ENCODE results near the gene CCDC158.
A peak's percentile ranks its signal among the peaks of the same experiment; 100 is the strongest.
"Not testable (repeated sequence)": the region's sequence is repeated elsewhere in the genome, so short reads cannot be mapped to it uniquely, and the experiment has no call there.

CCDC158 gene

DNA sequence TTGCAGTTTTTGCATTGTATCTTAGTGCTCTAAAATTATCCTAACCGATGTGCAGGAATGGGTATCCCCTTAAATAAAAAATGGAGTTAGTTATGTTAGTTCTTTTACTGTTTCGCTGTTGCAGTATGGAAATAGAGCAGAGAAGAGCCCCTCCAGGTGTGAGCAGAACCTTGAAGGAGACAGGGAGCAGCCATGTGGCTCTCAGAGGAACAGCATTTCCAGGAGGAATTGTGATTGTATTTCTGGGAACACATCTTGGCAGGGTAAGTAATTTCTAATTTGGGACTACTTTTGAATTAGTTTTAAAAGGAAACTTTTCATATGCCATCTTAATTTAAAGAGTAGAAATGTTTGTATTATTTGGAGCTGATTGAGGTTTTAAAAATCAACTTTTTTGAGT lies 5.3 kb upstream of the CCDC158 start:
- no peak for DNase-seq

DNA sequence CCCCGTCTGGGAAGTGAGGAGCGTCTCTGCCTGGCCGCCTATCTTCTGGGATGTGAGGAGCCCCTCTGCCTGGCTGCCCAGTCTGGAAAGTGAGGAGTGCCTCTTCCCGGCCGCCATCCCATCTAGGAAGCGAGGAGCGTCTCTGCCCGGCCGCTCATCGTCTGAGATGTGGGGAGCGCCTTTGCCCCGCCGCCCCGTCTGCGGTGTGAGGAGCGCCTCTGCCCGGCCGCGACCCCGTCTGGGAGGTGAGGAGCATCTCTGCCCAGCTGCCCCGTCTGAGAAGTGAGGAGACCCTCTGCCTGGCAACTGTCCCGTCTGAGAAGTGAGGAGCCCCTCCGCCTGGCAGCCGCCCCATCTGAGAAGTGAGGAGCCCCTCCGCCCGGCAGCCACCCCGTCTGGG lies 2.2 kb upstream of the CCDC158 start:
- DNase-seq: not testable (repeated sequence)

DNA sequence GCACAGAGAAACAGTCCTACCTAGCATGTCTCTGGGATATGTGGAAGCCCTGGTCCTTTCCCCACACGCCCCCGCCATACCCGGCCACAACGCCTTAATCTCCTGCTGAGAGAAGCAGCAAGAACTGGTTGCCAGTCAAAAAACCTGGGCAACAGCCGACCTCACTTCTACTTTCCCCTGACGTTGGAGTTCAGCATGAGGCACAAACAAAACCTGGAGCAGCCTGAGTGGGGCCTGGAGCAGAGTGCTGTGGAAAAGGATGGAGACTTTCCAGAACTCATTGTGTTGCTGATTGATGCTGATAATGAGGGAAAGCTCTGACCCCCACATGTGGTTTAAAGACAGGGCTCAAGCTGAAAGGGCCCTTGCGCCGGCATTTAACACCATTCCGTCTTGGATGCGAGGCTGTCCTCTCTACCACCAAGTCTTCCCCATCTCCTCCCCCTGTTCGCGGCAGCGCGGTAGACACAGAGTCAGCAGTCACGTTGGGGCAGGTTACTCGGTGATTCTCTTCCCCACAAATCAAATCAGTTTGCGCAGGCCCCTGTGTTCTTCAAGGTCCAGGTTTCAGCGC lies 666 bp downstream of the CCDC158 start:
- DNase-seq: no peak

DNA sequence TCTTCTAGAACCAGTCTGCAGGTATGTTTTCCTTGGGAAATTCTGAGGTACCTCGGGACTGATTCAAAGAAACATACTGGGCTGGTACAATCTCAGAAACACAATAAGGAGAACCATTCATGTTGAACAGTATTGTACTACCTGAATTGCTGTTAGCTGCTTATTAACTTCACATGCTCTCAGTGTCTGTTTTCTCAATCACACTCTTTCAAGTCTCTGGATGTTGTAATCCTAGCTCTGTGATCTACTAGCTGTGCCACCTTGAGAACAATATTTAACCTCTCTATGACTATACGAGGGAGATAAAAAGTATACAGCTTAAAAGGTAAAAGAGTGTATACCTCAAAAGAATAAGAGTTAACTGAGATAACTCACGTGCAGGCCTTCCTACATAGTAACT lies 10.3 kb downstream of the CCDC158 start:
- no peak for DNase-seq

DNA sequence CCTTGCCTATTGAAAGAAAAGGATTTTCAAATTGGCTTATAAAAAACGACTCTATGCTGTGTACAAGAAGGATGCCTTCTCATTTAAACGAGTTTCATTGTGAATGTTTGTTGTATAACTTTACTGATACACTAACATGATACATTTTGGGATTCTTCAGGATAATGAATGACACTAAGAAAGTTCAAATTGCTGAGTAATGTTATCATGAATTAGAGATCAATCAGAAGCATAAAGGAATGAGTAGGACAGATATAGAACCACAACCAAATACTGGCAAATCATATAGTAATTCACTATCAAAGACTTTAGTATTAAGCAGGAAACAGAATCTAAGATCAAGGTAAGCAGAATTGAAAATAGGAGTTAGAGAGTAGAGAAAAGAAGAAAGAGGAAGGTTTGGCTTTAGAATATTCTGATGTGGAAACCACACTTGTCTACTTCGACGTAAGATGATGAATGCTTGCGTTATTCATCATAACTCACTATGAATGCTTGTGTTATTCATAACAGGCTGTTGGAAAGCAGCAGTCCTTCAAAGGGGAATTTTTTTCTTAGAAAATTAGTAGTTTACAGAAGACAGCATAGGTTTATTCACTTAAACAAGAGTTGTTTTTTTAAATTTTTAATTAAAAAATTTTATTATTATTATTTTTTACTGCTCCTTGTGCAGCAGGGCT lies 13.4 kb downstream of the CCDC158 start:
- DNase-seq: no peak

DNA sequence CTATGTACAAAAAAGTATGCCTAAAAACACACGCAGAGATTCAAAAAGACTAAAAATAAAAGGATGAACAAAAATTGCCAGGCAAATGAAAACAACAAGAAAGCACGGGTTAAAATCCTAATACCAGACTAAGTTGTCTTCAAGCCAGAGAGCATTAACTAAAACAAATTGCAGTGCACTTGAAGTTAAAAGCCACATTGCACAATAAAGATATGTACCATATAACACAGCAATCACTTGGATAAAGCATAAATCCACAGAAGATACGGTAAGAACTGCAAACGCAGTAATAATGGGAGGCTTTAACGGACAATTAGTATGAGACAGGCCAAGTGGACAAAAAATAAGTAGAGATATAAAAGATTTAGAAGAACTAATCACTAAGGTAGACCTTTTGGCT lies 14.9 kb downstream of the CCDC158 start:
- no peak for DNase-seq

DNA sequence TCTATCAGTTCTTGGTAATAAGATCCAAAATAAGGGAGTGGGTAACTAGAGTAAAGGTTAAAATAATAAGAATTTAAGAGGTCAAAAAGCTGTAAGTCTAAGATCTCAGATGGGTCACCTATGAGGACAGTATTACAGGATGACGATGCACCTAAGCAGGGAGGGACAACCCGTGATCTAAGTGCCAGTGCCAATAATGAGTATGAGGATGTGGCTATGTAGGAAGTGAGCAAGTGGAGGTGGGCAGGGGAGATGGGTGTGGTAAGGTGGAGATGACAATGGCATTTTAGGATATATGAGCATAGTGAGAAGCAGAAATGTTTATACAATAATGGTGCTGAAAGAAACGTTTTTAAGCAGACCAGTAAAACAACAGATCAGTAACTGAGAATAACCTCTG lies 19.3 kb downstream of the CCDC158 start:
- no peak for DNase-seq

DNA sequence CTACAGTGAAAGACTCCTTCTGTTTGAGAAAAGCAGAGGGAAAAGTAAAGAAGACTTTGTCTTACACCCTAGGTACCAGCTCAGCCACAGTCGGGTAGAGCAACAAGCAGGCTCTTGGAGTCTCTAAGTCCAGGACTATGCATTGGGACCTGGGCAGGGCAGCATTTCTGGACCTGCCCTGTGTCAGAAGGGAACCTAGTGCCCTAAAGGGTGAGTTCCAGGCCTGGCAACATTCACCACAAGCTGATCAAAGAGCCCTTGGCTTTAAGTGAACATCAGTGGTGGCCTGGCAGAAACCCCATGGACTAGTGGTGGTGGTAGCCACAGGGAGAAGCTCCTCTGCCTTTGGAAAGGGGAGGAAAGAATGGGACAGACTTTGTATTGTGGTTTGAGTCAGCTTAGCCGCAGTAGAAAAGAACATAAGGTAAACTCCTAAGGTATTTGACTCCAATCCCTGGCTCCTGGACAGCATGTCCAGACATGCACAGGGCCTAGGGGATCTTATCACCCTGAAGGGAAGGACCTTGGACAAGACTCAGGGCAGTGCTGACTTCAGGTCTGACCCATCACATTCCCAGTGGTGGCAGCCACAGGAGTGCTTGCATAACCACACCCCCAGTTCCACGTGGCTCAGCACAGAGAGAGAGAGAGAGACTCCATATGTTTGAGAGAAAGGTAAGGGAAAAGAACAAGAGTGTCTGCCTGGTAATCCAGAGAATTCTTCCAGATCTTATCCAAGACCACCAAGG lies 32.6 kb downstream of the CCDC158 start:
- DNase-seq: no peak

DNA sequence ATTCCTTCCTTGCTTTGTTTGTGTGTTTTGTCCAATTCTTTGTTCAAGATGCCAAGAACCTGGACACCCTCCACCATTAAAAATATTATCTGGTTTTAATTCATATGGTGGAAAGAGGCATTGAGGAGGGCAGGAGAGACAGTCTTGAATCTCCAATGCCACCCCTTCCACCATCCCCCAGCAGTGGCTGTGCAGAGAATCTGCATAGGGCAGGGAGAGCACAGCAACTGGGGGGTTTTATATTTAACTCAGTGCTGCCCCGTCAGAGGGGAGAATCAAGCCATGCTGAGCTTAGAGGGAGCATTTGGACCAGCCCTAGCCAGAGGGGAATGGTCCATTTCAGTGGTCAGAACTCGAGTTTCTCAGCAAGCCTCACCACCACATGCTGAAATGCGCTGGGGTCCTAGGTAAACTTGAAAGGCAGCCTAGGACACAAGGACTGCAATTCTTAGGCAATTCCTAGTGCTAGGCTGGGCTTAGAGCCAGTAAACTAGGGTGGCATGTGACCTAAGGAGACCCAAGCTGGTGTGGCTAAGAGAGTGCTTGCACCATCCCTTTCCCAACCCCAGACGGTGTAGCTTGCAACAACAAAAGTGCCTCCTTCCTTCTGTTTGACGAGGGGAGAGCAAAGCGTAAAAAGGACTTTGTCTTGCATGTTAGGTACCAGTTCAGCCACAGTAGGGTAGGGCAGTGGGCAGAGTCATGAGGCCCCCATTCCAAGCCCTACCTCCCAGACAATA lies 34.2 kb downstream of the CCDC158 start:
- no peak for DNase-seq

DNA sequence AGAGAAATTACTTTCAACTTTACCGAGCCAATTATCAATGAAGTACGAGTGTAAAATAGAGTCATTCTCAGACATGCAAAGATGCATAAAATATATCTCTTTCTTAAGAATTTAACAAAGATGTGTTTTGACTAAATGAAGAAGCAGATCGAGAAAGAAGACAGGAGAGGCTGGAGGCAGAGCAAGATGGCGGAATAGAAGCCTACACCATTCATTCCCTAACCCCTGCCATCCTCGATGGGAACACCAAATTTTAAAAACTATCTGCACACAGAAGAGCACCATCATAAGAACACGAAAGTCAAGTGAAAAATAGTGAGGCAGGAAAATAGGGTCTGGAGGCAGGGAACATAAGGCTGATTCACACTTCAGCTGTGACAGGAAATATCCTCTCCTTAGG lies 35.0 kb downstream of the CCDC158 start:
- no peak for DNase-seq

DNA sequence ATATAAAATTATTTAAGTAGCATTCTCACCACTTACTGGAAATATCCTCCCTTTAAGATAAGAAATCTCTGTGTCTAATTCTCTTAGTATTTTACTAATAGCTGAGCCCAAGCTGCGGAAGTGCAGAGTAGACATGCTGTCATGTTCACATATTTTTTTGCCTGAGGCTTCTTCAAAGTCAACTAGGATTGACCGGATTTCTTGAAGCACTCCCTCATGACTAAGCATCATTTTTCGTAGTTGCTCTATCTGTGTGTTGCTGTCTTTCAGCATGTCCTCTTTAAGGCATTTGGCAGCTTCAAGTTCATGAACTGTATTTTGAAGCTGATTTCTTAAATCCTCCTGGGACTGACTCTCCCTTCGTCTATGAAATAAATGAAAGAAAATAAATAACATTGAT lies 36.9 kb downstream of the CCDC158 start:
- no peak for DNase-seq

DNA sequence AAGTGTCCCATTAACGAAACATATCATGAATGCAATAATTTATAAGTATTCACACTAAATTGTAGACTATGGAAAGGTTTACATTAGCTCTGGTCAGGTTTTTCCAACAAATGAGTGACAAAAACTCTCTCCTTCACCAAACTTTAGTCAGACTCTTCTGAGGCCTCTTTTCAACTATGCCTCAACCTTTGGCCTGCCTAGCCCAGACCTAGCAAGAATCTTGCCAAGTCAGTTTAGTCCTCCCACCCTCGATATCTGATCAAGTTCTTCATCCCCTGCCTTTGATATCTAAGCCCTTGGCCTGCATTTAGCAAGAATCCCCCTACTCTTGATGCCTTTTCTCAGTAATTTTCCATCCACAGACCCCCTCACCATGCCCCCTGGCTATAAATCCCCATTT lies 37.9 kb downstream of the CCDC158 start:
- DNase-seq: no peak

DNA sequence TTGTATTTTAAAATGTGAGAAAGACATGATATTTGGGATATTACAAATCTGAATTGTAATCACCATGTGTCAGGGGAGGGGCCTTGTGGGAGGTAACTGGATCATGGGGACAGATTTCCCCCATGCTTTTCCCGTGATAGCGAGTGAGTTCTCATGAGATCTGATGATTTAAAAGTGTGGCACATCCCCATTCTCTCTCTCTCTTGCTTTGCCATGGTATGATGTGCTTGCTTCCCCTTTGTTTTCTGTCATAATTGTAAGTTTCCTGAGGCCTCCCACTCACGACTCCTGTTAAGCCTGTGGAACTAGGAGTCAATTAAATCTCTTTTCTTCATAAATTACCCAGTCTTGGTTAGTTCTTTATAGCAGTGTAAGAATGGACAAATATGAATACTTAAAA lies 39.0 kb downstream of the CCDC158 start:
- DNase-seq: no peak

DNA sequence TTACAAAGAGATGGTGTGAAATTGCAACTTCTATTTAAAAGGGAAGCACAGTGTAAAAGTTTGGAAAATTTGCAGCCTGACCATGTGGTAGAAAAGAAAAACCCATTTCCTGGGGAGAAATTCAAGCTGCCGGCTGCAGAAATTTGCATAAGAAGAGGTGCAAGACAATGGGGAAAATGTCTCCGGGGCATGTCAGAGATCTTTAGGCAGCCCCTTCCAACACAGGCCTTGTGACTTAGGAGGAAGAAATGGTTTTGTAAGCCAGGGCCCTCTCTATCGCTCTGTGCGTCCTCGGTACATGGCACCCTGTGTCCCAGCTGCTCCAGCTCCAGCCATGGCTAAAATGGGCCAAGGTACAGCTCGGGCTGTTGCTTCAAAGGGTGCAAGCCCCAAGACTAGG lies 40.4 kb downstream of the CCDC158 start:
- DNase-seq: no peak

DNA sequence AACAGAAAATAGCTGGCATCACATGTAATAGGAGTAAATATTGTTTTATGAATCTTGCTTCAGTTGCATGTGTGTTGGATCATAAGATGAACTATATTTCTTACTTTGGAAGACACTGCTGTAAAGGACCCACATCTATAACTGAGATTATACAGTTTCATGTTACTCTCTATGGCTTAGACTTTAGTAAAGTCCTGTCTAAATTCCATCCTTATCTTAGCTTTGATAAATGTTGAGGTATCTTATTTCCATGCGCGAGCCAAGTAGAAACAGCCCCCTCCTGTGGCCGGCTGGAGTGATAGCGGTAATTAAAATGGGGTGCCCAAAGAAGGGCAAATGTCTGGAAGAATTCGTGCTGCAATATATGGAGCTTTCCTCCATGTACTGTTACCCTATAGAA lies 43.0 kb downstream of the CCDC158 start:
- peak in 1 of 2 donors; percentile 40 for DNase-seq

DNA sequence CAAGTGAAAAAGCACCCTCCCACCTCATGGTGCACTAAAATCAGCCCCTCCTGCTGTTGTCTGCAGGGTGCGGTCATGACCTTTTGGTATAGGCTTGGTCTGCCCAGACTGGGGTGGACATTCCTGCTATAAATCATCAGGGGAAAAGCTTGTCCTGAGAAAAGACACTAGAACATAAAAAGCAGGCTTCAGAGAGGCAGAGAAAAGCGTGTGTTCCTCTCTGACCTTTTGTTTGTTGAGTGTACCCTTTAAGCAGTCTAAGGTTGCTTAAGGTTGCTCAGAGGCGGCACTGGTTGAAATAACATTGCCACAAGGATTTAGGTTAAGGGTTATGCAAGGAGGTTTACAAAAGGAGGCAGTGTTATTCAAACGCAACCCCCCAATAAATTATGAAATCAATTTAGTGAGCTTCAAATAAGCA lies 43.5 kb downstream of the CCDC158 start:
- DNase-seq: no peak

DNA sequence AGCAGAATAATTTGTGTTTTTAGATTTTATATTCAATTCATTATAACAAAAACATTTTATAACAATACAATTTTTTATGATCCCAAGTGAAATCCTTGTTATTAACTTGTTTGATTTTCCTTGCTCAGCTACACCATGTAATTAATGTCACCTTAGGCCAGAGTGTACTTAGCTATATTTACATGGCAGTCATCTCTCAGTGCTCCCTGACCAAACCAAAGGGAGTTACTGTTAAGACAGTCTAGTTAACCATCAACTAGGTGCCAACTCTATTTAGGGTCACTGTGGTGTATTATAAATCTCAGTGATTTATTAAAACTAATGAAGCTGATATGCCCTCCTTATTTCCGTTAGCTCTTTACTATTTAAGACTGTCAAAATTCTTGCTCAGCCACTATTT lies 44.4 kb downstream of the CCDC158 start:
- no peak for DNase-seq

DNA sequence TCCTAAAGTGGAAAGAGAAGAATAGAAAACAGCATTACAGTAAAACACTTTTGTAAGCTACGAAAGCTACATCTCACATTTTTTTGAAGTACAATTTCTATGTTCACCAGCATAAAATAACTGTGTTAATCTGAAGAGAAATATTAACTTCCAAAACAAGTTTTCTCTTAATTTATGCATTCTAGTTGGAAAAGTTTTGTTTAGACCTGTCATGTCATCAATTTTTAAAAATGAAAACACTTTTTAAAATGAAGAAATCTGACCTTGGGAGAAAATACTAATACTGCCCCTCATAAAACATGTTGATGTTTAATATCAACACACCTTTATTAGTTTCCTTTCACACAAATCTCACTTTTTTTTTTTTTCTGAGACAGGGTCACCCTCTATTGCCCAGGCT lies 45.2 kb downstream of the CCDC158 start:
- DNase-seq: no peak

DNA sequence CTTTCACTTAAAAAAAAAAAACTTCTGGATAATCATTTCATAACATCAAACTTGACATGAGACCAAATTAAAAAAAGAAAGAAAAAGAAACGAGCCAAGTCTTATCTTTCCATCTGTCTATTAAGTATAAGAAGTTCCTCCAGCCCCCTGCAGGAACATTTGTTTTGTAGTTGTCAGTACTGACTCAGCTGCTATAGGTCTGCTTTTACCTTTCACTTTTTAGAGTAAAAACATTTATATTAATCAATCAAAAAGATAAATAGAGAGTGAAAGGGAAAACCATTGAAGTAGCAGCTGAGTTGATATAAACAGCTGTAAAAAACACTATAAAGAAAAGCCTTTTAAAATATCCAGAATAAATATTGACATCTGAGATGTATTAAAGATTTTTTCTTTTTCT lies 46.1 kb downstream of the CCDC158 start:
- peak in 1 of 2 donors; percentile 25 for DNase-seq

DNA sequence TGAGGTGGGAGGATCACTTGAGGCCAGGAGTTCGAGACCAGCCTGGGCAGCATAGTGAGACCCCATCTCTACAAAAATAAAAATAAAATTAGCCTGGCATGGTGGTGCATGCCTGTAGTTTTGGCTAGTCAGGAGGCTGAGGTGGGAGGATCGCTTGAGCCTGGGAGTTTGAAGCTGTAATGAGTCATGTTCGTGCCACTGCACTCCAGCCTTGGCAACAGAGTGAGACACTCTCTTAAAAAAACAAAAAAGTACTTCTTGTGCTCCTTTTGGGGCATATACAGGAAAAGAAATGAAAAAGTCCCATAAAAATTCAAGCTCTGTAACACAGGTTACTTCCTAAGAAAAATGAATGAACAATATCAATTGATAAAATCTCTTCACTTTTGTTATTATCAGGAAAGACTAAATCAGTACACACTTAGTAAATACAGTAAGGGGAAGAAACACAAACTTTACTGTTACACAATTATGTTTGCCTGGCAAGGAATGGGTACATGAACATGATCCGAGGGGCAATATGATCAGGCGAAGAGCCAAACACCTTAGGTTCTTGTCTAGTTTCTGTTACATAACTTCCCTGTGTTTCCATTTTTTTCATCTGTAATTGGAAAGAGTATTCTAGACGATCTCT lies 46.9 kb downstream of the CCDC158 start:
- DNase-seq: no peak

DNA sequence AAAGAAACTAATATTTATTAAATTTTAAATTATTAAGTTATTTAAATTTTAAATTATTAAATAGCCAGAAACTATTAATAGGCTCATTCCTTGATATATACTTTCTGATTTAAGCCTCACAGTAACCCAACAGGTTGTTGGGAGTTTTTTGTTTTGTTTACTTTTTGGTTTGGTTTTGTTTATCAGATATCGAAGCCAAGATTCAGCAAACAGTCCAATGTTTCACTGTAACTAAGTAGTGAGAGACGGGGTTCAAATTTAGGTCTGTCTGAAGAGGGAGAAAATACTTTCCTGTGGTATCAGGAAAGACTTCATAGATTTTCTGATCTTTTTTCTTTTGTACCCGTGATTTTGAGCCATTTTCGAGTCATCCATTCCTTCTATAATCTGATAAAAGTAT lies 54.2 kb downstream of the CCDC158 start:
- DNase-seq: no peak

DNA sequence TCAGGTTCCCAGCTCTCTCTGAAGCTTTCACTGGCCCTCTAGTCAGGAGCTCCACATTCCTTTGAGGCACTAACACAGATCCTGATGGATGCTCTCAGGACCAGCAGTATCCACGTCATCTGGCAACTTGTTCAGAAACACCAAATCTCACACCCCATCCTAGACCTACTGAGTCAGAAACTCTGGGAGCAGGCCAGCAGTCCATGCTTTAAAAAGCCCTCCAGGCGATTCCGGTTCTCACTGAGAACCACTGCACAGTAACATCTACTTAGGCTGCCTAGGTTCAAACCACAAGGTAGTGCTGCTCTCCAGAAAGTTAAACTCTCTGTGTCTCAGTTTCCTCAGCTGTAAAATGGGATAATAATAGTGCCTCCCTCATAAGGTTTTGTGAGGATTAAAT lies 55.3 kb downstream of the CCDC158 start:
- no peak for DNase-seq

DNA sequence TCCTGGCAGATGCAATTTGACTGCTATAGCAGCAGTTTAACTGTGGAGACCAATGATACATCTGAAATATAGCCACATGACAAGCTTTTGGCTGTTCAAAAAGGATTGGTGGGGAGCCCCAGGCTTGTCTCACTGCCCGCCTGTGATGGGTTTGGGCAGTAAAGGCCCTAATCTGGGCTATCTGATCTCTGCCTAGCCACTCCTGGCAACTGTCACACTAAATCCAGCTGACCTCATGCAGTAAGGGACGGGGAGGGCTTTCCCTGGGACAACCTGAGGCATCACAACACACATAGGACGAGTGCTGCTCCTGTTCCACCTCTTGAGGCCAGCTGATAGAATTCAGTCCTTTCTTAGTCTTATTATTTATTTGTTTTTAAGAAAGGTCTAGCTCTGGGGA lies 56.2 kb downstream of the CCDC158 start:
- DNase-seq: no peak
